DND-41 (cell line): Measurements from ENCODE around the gene SLC17A9.
A peak's percentile ranks its signal among the peaks of the same experiment; 100 is the strongest.

ENCODE experiments used
- ATAC-seq: fragments of 200-7000 bp; cut with Tn5 transposase; 3 replicates; pipeline ENCODE4 v1.9.1; 2021; ENCODE audit warnings: low read depth; ENCODE audit not compliant: insufficient read depth
- DNase-seq: peaks from one replicate; pipeline ENCODE4 v3.0.0-alpha.2; 2020
- H2AFZ ChIP-seq: 2 replicates; pipeline ENCODE4 v1.6.0; 2012; ENCODE audit warnings: low read depth, low read length
- H3K27ac ChIP-seq: 2 replicates; pipeline ENCODE4 v1.5.1; 2012; ENCODE audit warnings: low read length, inconsistent platforms
- H3K27me3 ChIP-seq: fragments of 200-600 bp; sonication (generic); 2 replicates; pipeline ENCODE4 v1.6.0; 2012; ENCODE audit warnings: low read length, mild to moderate bottlenecking, inconsistent platforms; ENCODE audit not compliant: insufficient read depth, poor library complexity
- H3K36me3 ChIP-seq: 2 replicates; pipeline ENCODE4 v1.5.1; 2012; ENCODE audit warnings: low read length, inconsistent platforms; ENCODE audit not compliant: insufficient read depth
- H3K4me1 ChIP-seq: 2 replicates; pipeline ENCODE4 v1.5.1; 2012; ENCODE audit warnings: mild to moderate bottlenecking, low read length; ENCODE audit not compliant: insufficient read depth
- H3K4me2 ChIP-seq: 2 replicates; pipeline ENCODE4 v1.6.0; 2012; ENCODE audit warnings: mild to moderate bottlenecking, moderate library complexity, low read length, inconsistent platforms; ENCODE audit not compliant: insufficient read depth
- H3K4me3 ChIP-seq, 2 experiments: fragments of 200-600 bp in 1 of 2; shearing (Covaris generic) in 1 of 2; 2 replicates each; pipeline ENCODE4 v1.5.1; 2012 to 2016; ENCODE audit warnings: inconsistent platforms in 2 of 2, low read length in 2 of 2, mild to moderate bottlenecking in 2 of 2, low read depth in 1 of 2, moderate library complexity in 1 of 2
- H3K79me2 ChIP-seq: 2 replicates; pipeline ENCODE4 v1.6.0; 2012; ENCODE audit warnings: low read length, inconsistent platforms; ENCODE audit not compliant: insufficient read depth
- H3K9ac ChIP-seq: 2 replicates; pipeline ENCODE4 v1.6.0; 2012; ENCODE audit warnings: low read depth, mild to moderate bottlenecking, inconsistent platforms, low read length, moderate library complexity
- H3K9me3 ChIP-seq: 2 replicates; pipeline ENCODE4 v1.5.1; 2012; ENCODE audit warnings: low read length, moderate library complexity, mild to moderate bottlenecking, inconsistent platforms; ENCODE audit not compliant: insufficient read depth, severe bottlenecking
- H4K20me1 ChIP-seq: 2 replicates; pipeline ENCODE4 v1.6.0; 2012; ENCODE audit warnings: low read length; ENCODE audit not compliant: insufficient read depth
- CTCF ChIP-seq: IDR thresholded peaks from 2 replicates; pipeline ENCODE4 v1.5.1; 2012; ENCODE audit warnings: borderline replicate concordance, low read length, moderate library complexity, mild to moderate bottlenecking; ENCODE audit not compliant: poor library complexity, severe bottlenecking; ENCODE audit errors: extremely low read depth
- EZH2 ChIP-seq: IDR thresholded peaks from 3 replicates; pipeline ENCODE4 v1.6.1; 2012; ENCODE audit warnings: borderline replicate concordance, low read depth, mild to moderate bottlenecking, moderate library complexity, low read length, inconsistent platforms; ENCODE audit not compliant: severe bottlenecking

The SLC17A9 gene

GRCh38 chr20:62935204-62935967 is 17.1 kb upstream of the SLC17A9 start:
- peaks cover 58% of the 10 kb centered on the region for H3K36me3 ChIP-seq
- peaks cover 73% of the 10 kb centered on the region for H4K20me1 ChIP-seq
- H3K4me1 ChIP-seq, result peaks cover 71% of the 10 kb centered on the region
- DNase-seq (no peak), ATAC-seq (no peak)
- H2AFZ ChIP-seq, result no peak overlapping the region
- H3K4me2 ChIP-seq, result peak overlapping the region; percentile 81
- H3K79me2 ChIP-seq, result peaks cover 98% of the 10 kb centered on the region
- peak overlapping the region; percentile 40 for H3K27ac ChIP-seq
- H3K27me3 ChIP-seq, result no peaks in the 10 kb centered on the region
- no peak for TF ChIP-seq EZH2
- no peak for TF ChIP-seq CTCF
- peak overlapping the region in 1 of 2 experiments; percentile 83; a peak in 2 of 4 replicates for H3K4me3 ChIP-seq
- no peaks in the 10 kb centered on the region for H3K9me3 ChIP-seq
- peak overlapping the region; percentile 95 for H3K9ac ChIP-seq

GRCh38 chr20:62935968-62936585 is 16.4 kb upstream of the SLC17A9 start:
- Histone ChIP-seq H4K20me1 (peaks cover 70% of the 10 kb centered on the region), H3K4me3 (peak overlapping the region; percentile 73 to 83; a peak in 3 of 4 replicates), H3K9me3 (no peaks in the 10 kb centered on the region), H3K4me1 (peaks cover 71% of the 10 kb centered on the region), H2AFZ (no peak overlapping the region), H3K36me3 (peaks cover 61% of the 10 kb centered on the region), H3K27ac (peak overlapping the region; percentile 40; the same call in 1 of the 2 replicates), H3K4me2 (peak overlapping the region; percentile 81), H3K9ac (peak overlapping the region; percentile 95), H3K27me3 (no peaks in the 10 kb centered on the region), H3K79me2 (peaks cover 98% of the 10 kb centered on the region)
- no peak for TF ChIP-seq CTCF
- no peak for TF ChIP-seq EZH2
- no peak for ATAC-seq
- DNase-seq, result no peak

- H3K4me3 ChIP-seq, result peak overlapping the region; percentile 73 to 90
- peak overlapping the region; percentile 95 for H3K9ac ChIP-seq
- H3K4me2 ChIP-seq, result peak overlapping the region; percentile 81
- no peaks in the 10 kb centered on the region for H3K9me3 ChIP-seq
- peak; percentile 86 for ATAC-seq
- H3K27me3 ChIP-seq, result no peaks in the 10 kb centered on the region
- H2AFZ ChIP-seq, result peak overlapping the region; percentile 85
- H3K4me1 ChIP-seq, result peaks cover 64% of the 10 kb centered on the region
- peak overlapping the region; percentile 91 for H3K27ac ChIP-seq
- peaks cover 98% of the 10 kb centered on the region for H3K79me2 ChIP-seq
- peaks cover 65% of the 10 kb centered on the region for H4K20me1 ChIP-seq
- peaks cover 68% of the 10 kb centered on the region for H3K36me3 ChIP-seq
- TF ChIP-seq CTCF, result no peak
- no peak for TF ChIP-seq EZH2
- DNase-seq, result peak; percentile 99
These were observed 15.0 kb upstream of the SLC17A9 start for GRCh38 chr20:62937268-62938104.
